GM19193 (cell line): Measurements from ENCODE around the gene GPR55.

Experiments
- POLR2A ChIP-seq: IDR thresholded peaks from 4 replicates; pipeline ENCODE4 v1.6.1; 2011; ENCODE audit not compliant: insufficient read depth, insufficient read length; ENCODE audit errors: extremely low read depth

The GPR55 gene

DNA sequence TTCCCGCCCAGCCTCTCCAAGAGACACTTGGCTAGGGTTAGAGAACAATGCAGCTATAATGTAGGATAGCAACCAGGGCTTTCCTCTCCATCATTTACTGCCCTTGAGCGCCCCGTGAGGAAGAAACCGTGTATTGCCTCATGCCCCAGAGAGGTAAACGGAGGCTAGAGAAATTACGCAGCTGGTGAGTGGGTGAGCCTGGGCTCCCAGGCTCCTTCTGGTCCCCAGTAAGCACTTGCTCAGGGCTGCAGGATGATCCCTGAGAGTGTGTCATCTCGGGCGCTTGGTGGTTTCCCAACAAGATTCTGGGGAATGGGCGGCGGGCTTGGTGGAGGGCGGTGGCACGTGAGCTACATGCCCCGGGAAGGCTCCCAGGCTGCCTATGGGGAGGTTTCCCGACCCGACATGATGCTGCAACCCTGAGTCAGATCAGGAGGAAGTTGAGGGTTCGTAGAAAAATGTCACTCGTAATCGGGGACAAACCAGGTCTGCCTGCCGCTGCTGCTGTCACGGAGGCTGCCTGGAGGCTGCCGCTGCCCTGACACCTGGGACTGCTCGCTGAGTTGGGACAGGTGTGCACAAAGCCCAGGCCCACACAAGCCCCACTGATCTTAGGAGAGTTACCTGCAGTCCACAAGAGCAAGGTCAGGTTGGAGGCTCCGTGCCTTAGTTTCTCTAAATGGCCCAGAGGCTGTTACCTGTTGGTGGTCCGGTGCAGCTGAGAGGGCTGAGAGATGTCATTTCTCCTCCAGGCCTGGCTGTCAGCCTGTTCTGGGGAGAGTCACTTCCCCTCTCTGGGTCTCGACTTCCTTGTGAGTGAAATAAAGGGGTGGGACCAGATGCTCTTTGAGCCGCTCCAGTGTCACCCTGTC is at the start of gene GPR55:
GPR55 (minus strand) TSS at position 773 of the 872 bp plus-strand sequence. CDS start 14,280 bp downstream, outside the sequence.
- peak; percentile 71 for TF ChIP-seq POLR2A

DNA sequence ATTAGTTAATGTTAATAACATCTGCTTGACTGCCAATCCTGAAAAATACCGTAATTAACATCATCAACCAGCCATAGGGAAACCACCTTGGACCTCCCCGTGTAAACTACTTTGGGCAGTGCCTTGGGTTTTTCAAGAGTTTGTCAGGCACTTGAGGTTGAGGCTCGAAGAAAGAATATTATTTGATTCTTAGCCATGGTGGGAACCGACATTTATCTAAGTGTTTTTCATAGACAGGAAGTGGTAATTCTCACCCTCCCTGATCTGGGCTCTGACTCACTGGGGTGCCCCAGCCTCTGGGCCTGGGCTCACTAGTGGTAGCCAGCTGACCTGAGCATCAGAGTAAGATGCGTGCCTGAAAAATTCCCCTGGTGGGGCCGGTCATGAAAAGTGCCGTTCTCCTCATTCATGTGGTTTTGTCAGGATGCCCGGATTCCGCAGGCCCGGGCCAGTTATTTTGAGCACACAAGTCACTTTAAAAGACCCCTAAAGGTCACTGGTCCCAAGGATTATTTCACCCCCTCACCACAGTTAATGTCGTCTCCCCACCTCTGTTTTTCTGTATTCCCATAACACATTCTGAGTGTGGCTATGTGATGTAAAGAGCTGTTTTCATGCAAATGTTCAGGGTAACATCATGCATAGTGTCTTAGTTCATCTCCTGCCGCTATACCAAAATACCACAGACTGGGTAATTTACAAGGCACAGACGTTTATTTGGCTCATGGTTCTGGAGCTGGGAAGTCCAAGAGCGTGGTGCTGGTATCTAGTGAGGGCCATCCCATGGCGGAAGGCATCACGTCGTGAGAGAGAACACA is 49.3 kb upstream of the GPR55 start:
- peak; percentile 35 for TF ChIP-seq POLR2A

DNA sequence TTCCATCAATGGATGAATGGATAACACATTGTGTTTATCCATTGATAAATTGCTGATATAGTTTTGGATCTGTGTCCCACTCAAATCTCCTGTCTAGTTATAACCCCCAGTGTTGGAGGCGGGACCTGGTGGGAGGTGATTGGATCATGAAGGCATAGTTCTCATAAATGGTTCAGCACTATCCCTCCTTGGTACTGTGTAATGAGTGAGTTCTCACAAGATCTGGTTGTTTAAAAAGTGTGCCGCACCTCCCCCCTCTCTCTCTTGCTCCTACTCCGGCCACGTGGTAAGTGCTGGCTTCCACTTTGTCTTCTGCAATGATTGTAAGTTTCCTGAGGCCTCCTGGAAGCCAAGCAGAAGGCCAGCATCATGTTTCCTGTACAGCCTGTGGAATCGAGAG is 47.0 kb upstream of the GPR55 start:
- TF ChIP-seq POLR2A: no peak

- no peak for TF ChIP-seq POLR2A
These were observed 44.6 kb upstream of the GPR55 start for GRCh38 chr2:230969659-230970015.

GRCh38 chr2:230968921-230969658 is 44.0 kb upstream of the GPR55 start:
- TF ChIP-seq POLR2A: no peak

DNA sequence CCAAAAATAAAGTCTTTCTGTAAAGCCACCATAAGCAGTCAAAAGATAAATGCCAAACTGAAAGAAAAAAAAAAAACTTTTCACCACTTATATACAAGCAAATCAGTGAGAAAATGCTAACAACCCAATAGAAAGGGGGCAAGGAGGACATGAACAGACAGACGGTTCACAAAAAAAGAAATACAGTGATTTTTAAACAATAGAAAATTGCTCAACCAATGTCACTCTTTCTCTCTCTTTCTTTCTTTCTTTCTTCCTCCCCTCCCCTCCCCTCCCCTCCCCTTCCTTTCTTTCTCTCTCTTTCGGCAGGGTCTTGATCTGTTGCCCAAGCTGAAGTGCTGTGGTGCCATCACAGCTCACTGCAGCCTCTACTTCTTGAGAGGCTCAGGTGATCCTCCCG is 42.1 kb upstream of the GPR55 start:
- no peak for TF ChIP-seq POLR2A

GRCh38 chr2:230964136-230964730 is 39.2 kb upstream of the GPR55 start:
- TF ChIP-seq POLR2A: no peak

DNA sequence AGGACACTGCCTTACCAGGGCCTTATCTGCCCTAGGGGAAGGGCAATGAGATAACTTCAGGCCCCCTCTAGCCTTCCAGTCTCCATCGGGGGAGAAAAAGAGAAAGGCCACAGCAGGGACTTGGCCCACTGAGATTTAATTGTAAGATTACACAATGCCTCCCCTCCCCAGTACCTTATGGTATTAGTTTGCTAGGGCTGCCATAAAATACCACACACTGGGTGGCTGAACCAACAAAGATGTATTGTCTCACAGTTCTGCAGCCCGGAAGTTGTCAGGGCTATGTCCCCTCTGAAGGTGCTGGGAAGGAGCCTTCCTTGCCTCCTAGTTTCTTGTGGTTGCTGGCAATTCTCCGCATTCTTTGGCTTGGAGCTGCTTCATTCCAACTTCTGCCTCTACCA is 36.0 kb upstream of the GPR55 start:
- no peak for TF ChIP-seq POLR2A

GRCh38 chr2:230960026-230960425 is 35.0 kb upstream of the GPR55 start:
- TF ChIP-seq POLR2A: no peak

GRCh38 chr2:230958820-230959756 is 34.0 kb upstream of the GPR55 start:
- no peak for TF ChIP-seq POLR2A

- no peak for TF ChIP-seq POLR2A
These were observed 32.8 kb upstream of the GPR55 start for GRCh38 chr2:230957756-230958391.

GRCh38 chr2:230956827-230957755 is 32.0 kb upstream of the GPR55 start:
- peak; percentile 77 for TF ChIP-seq POLR2A
